ENCODE results near the gene TRNT1.

TRNT1 gene

DNA sequence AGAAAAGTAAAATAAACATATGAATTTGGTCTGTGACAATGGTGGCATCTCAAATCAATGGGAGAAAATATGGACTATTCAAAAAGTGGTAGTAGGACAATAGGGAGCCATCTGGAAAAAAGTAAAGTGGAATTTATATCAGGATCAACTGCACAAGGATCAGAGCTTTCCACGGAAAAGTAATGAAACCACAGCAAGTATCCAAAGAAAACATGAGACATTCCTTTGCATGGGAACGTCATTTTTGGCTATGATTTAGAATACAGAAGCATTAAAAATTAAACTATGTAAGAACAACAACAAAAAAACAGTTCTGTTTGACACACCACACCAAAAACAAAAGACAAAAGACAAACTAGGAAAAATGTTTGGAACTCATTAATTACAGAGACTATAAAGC, 34.1 kb downstream of the TRNT1 start:
- Histone ChIP-seq H3K36me3 (peaks cover 96% of the 10 kb centered on the region), H3K9me3 (no peaks in the 10 kb centered on the region), H3K27ac (no peak overlapping the region), H3K4me1 (ENCODE audit: control insufficient read depth in 1 of 2, insufficient read depth in 1 of 2, low read depth in 1 of 2, low read length in 1 of 2) (no peaks in the 10 kb centered on the region), H3K27me3 (no peaks in the 10 kb centered on the region), H3K4me3 (ENCODE audit: low read depth in 1 of 2, low read length in 1 of 2) (no peak overlapping the region)
- TF ChIP-seq, protein P1, sequence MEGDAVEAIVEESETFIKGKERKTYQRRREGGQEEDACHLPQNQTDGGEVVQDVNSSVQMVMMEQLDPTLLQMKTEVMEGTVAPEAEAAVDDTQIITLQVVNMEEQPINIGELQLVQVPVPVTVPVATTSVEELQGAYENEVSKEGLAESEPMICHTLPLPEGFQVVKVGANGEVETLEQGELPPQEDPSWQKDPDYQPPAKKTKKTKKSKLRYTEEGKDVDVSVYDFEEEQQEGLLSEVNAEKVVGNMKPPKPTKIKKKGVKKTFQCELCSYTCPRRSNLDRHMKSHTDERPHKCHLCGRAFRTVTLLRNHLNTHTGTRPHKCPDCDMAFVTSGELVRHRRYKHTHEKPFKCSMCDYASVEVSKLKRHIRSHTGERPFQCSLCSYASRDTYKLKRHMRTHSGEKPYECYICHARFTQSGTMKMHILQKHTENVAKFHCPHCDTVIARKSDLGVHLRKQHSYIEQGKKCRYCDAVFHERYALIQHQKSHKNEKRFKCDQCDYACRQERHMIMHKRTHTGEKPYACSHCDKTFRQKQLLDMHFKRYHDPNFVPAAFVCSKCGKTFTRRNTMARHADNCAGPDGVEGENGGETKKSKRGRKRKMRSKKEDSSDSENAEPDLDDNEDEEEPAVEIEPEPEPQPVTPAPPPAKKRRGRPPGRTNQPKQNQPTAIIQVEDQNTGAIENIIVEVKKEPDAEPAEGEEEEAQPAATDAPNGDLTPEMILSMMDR (IDR thresholded peaks at IDR 0.05), result no peak

DNA sequence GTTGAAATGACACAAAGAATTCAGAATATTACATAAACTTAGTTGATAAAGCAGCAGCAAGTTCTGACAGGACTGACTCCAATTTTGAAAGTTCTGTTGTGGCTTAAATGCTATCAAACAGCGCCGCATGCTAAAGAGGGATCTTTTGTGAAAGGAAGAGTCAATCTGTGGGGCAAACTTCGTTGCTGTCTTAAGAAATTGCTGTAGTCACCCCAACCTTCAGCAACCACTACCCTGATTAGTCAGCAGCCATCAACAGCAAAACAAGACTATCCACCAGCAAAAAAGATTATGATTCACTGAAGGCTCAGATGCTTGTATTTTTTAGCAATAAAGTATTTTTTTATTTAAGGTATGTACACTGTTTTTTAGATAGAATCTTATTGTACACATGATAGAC, 38.5 kb downstream of the TRNT1 start:
- H3K36me3 ChIP-seq, result peaks cover 93% of the 10 kb centered on the region
- H3K9me3 ChIP-seq, result no peaks in the 10 kb centered on the region
- no peaks in the 10 kb centered on the region for H3K4me1 ChIP-seq (ENCODE audit: control insufficient read depth in 1 of 2, insufficient read depth in 1 of 2, low read depth in 1 of 2, low read length in 1 of 2)
- no peak overlapping the region for H3K4me3 ChIP-seq (ENCODE audit: low read depth in 1 of 2, low read length in 1 of 2)
- TF ChIP-seq, protein P1 (IDR thresholded peaks at IDR 0.05), result no peak
- no peaks in the 10 kb centered on the region for H3K27me3 ChIP-seq
- H3K27ac ChIP-seq, result no peak overlapping the region

DNA sequence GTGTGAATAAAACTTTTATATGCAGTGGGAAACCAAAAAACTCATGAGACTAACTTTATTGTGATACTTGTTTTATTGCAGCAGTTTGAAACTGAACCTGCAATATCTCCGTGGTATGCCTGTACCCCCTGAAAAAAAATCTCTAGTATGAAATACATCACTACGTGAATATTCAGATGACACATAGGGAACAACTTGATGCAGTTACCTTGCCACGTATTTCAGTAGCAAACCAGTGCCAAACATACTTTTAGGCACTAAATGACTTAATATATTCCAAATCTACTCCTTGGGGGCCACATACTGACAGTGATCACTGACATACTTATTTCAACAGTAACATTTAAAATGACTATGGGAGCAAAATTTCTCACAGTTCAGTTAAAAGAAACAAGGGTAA, 38.9 kb downstream of the TRNT1 start:
- TF ChIP-seq, protein P1 (IDR thresholded peaks at IDR 0.05), result no peak
- H3K9me3 ChIP-seq, result no peaks in the 10 kb centered on the region
- H3K4me3 ChIP-seq (ENCODE audit: low read depth in 1 of 2, low read length in 1 of 2), result no peak overlapping the region
- no peaks in the 10 kb centered on the region for H3K27me3 ChIP-seq
- no peaks in the 10 kb centered on the region for H3K4me1 ChIP-seq (ENCODE audit: control insufficient read depth in 1 of 2, insufficient read depth in 1 of 2, low read depth in 1 of 2, low read length in 1 of 2)
- peaks cover 93% of the 10 kb centered on the region for H3K36me3 ChIP-seq
- H3K27ac ChIP-seq, result no peak overlapping the region

DNA sequence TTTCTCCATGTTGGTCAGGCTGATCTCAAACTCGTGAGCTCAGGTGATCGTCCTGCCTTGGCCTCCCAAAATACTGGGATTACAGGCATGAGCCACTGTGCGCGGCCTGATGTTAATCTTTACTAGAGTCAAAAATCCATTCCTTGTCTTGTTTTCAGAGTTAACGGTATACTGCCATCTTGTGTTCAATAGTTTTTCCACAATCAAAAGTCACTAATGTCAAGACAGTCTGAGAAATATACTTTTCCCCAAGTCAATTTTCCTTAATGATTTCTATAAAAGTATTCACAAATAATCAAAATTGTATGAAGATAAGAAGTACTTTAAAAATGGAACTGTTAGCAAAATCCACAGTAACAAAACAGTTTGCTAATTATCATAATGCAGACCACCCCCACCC, 44.3 kb downstream of the TRNT1 start:
- H3K4me3 ChIP-seq (ENCODE audit: low read depth in 1 of 2, low read length in 1 of 2), result no peak overlapping the region
- peaks cover 87% of the 10 kb centered on the region for H3K36me3 ChIP-seq
- H3K4me1 ChIP-seq (ENCODE audit: control insufficient read depth in 1 of 2, insufficient read depth in 1 of 2, low read depth in 1 of 2, low read length in 1 of 2), result peaks cover 19 to 20% of the 10 kb centered on the region in 2 experiments
- no peak overlapping the region for H3K27ac ChIP-seq
- H3K9me3 ChIP-seq, result no peaks in the 10 kb centered on the region
- no peaks in the 10 kb centered on the region for H3K27me3 ChIP-seq
- TF ChIP-seq, protein P1 (IDR thresholded peaks at IDR 0.05), result no peak

DNA sequence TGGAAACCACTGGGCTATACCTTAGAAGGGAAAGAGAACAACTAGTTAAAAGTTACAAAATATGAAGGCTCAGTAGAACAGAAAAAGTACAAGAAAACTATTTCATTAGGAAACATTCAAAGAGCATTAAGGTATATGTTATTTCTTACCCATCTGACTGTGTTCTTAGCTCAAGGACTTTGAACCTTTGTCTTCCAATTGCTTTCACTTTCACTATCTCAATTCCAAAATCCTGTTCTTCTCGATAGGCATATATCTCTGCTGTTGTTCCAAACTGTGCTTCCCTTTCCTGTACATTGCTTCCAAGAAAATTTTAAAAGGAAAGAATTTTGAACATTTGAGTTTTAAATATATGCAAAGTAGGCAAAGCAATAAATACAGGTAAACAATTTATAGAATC, 45.9 kb downstream of the TRNT1 start:
- H3K4me3 ChIP-seq (ENCODE audit: low read depth in 1 of 2, low read length in 1 of 2), result peak overlapping the region; percentile 21 to 37
- H3K36me3 ChIP-seq, result peaks cover 76% of the 10 kb centered on the region
- no peaks in the 10 kb centered on the region for H3K27me3 ChIP-seq
- TF ChIP-seq, protein P1 (IDR thresholded peaks at IDR 0.05), result no peak
- no peaks in the 10 kb centered on the region for H3K9me3 ChIP-seq
- H3K4me1 ChIP-seq (ENCODE audit: control insufficient read depth in 1 of 2, insufficient read depth in 1 of 2, low read depth in 1 of 2, low read length in 1 of 2), result peaks cover 20 to 23% of the 10 kb centered on the region in 2 experiments
- H3K27ac ChIP-seq, result peak overlapping the region; percentile 80

All from neutrophil (primary cell).